AG08396 (cell line): Measurements from ENCODE around the gene ATP12A.
A peak's percentile ranks its signal among the peaks of the same experiment; 100 is the strongest.

ENCODE experiments used
- DNase-seq: peaks from one replicate; pipeline ENCODE4 v3.0.0; 2012; ENCODE audit warnings: low spot score, mixed read lengths

ATP12A gene

DNA sequence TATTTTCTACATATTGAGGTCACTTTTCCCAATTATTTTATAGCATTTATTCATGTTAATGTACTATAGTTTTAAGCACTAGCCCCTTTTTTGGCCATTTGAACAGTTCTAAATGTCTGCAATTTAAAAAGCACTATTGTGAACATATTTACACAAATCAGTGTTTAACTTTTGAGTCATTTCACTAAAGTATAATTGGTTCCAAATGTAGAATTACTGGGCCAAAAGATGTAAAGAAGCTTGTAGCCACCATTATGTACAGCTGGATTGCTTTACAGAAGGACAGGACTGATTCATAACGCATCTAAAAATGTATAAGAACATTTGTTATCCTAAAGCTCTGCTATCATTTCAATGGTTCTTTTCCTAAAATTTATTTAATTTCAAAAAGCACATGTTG lies 16.6 kb upstream of the ATP12A start:
- DNase-seq, result no peak

DNA sequence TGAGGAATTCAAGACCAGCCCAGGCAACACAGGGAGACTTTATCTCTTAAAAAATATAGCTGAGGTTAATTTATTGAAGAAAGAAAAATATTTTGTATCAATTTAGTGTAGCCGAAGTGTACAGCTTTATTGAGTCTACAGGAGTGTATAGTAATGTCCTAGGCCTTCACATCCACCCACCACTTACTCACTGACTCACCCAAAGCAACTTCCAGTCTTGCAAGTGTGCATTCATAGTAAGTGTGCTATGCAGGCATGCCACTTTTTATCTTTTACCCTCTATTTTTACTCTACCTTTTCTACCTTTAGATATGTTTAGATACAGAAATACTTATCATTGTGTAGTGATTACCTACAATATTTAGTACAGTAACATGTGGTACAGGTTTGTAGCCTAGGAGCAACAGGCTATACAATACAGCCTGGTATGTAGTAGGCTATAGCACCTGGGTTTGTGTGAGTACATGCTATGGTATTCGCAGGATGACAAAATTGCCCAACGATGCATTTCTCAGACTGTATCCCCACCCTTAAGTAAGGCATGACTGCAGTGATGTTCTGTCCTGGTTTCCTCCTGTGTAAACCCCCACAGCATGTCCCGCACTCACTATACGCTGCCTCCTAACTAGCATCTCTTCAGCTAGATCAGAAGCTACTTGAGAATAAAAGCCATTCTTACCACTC lies 15.3 kb upstream of the ATP12A start:
- DNase-seq, result no peak

- DNase-seq, result no peak
Measured at GRCh38 chr13:24668511-24668910, 11.7 kb upstream of the ATP12A start.

- DNase-seq, result no peak
Measured at GRCh38 chr13:24668955-24669582, 11.1 kb upstream of the ATP12A start.

- no peak for DNase-seq
Measured at GRCh38 chr13:24670174-24670573, 10.0 kb upstream of the ATP12A start.

GRCh38 chr13:24670961-24671381 lies 9.2 kb upstream of the ATP12A start:
- DNase-seq, result no peak

DNA sequence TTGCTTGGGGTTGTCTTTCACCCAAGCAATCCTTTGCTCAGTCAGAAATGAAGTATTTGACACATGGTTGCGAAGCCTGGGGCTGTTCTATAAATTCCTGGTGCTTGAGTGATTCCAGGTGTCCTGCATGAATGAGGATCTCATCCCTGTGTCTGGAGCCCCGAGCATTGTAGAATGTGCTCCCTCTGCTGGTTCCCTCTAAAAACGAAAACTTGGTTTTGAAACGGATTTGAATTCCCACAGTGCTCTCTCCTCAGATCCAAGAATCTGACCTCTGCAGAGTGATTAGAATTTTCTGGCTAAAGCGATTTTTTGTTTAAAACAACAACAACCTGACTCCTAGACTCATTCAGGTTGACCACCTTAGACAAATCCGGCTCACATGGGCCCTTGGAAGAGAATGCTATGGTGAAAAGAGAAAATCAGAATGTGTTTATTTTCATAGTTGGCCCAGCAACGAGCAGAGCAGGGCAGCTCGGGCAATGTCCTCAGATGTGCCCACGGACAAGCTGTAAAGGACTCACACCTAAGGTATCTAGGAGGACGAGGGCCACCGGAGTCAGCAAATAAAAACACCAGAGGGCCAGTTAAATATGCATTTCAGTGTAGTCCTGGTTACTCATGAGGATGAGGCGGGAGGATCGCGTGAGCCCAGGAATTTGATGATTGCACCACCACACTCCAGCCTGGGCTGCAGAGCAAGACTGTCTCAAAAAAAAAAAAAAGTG lies 8.7 kb upstream of the ATP12A start:
- DNase-seq, result peak; percentile 80

- DNase-seq, result no peak
Measured at GRCh38 chr13:24672141-24673132, 7.8 kb upstream of the ATP12A start.

GRCh38 chr13:24675806-24676570 lies 4.2 kb upstream of the ATP12A start:
- DNase-seq, result no peak

DNA sequence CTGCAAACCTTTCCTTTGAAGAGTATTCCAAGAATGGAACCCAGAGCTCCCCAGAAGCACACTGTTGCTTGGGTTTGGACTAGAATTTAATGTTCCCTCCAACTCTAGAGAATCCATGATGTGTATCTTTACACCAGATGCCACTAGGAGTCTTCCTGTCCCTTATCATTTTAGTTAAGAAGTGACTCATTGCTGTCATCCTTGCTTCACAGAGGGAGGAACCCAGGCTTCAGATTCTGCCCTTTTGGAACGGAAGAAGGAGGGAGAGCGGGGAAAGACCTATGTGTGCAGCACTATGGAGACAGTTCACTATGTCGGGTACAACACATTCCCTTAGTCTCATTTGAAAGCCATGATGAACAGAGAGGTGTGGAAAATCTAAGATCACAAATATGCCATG lies 2.1 kb upstream of the ATP12A start:
- DNase-seq, result no peak

DNA sequence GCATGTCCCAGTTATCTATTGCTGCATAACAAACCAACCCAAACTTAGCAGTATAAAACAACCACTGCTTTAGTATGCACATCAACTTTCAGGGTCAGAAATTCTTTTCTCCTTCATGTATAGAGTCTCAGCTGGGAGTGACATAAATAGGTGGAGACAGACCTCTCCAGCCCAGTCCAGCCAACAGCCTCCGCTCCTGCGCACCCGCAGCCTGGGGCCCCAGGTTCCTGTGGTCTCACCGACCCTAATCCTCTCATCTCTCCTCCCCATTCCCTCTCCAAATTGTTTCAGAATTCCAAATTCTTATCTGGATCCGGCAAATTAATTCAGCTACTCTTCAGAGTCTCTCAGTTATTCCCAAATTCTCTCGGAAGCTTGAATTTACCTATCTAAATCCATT lies 522 bp upstream of the ATP12A start:
- DNase-seq, result no peak

GRCh38 chr13:24680921-24681604 lies 855 bp downstream of the ATP12A start:
- DNase-seq, result no peak

DNA sequence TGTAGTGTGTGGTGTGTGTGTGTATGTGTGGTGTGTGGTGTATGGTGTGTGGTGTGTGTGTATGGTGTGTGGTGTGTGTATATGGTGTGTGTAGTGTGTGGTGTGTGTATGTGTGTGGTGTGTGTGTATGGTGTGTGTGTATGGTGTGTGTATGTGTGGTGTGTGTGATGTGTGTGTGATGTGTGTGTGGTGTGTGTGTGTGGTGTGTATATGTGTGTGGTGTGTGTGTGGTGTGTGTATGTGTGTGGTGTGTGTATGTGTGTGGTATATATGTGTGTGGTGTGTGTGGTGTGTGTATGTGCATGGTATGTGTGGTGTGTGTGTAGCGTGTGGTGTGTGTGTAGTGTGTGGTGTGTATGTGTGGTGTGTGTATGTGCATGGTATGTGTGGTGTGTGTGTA lies 1.7 kb downstream of the ATP12A start:
- DNase-seq, result no peak

GRCh38 chr13:24682353-24682752 lies 2.1 kb downstream of the ATP12A start:
- DNase-seq, result no peak

DNA sequence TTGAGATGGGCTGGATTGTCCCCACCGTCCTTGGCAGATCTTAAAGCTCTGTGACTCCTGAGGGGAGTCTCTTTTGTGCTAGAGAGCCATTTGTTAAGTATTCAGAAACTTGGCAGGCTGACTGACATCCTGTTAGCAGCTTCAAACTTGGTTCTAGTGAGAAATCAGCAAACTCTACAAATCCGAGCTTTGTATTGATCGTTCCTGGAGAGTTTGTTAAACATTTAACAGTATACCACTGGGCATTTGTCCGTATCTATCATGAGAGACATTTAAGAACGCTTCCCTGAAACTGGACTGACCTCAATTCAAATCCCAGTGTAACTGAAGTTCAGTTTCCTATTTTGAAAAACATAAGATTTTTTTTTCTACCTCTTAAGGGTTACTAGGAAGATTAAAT lies 3.1 kb downstream of the ATP12A start:
- no peak for DNase-seq

DNA sequence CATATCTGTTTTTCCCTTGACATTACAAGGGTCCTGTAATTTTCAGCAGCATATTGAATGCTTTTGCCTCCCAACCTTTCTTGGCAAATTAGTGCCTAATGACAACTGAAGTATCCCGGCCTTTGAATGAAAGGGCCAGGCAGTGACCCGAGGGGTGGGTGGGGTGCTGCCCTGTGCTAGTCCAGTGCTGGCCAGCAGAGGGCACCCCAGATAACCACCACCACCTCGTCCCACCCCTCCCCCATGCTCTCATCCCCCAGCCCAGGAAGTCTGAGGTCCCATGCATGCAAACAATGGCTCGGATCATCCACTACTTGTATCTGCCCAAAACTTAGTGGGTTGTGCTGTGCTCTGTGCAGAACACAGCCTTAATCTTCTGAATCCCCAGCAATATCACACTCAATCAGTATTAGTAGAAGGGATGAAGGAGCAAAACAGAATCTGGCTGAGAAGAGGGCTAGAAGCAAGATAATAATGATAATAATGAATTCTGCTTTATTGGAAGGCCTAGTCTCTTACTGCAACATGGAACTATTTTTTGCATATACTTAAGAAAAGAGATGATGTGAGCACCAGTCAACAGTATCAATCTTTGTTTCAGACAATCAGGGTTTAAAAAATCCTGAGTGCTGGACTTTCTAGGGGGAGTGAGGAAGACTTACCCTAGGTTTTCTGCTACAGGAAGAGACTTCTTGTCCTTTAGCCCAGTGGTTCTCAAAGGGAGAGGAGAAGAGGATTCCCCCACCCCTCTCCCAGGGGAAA lies 3.8 kb downstream of the ATP12A start:
- peak; percentile 84 for DNase-seq

DNA sequence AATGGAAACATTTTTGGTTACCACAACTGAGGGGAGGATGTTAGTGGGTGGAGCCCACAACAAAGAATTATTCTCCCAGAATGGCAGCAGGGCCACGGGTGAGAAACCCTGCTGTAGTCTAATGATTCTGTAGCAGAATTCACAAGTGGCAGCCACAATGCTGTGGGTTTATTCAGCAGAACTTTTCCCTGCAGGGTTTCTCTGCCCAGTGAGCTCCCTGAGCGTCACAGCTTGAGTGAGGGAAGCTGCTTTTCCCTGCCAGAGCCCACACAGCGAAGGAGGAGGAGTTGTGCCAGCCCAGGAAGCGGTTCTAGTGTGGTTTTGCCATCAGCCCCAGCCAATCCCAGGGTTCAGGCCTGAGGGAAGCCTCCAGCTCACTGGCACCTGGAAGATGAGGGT lies 4.4 kb downstream of the ATP12A start:
- DNase-seq, result no peak

DNA sequence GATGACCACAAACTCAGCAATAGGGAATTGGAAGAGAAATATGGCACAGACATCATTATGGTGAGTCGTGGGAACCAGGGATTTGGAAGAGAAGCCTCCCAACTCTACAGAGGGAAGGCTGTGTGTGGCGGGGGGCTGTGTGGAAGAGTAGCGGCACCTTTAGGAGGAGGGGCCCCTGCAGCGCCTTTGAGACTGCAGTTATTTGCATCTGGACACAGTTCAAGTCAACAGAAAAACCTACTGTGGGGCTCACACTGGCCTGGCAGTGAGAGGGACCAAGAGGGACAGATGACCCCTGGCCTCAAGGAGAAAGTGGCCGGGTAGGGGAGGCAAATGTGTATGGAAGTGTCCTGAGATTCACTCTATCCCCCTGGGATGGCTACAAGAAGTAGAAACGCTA lies 5.1 kb downstream of the ATP12A start:
- DNase-seq, result no peak

DNA sequence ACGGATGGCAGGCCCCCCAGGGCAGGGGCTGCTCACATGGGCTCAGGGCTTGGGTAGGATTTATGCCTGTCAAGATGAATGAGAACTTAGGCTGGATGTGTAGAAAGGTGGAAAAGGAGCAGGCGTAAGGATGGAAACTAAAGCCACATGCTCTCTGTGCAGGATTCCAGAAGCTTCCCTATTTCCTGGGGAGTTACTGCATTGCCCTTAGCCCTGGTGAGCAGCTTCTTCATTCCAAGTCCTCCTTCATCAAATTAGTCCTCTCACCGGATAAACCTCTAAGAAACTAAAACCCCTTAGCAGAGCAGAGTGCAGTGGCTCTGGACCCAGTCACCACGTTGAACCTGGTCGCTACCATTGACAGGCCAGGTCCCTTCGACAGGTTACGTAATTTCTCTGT lies 7.4 kb downstream of the ATP12A start:
- no peak for DNase-seq

- no peak for DNase-seq
Measured at GRCh38 chr13:24688111-24688510, 7.9 kb downstream of the ATP12A start.
